K562 (cell line): ENCODE results near the gene APOBEC3G.
"Not testable (repeated sequence)": the region's sequence is repeated elsewhere in the genome, so short reads cannot be mapped to it uniquely, and the experiment has no call there.

Experiments used
- CREM ChIP-seq: IDR thresholded peaks from 2 replicates; pipeline ENCODE4 v1.6.1; 2014; ENCODE audit warnings: antibody characterized with exemption, low read depth
- EZH2 ChIP-seq: IDR thresholded peaks from 2 replicates; pipeline ENCODE4 v1.6.1; 2012; ENCODE audit warnings: low read depth, mild to moderate bottlenecking, inconsistent platforms, low read length, borderline replicate concordance
- POLR2AphosphoS5 ChIP-seq: IDR thresholded peaks from 2 replicates; pipeline ENCODE4 v1.6.1; 2011; ENCODE audit warnings: mild to moderate bottlenecking, low read depth, low read length, moderate library complexity; ENCODE audit not compliant: control insufficient read depth, insufficient read depth
- STAT5A ChIP-seq: IDR thresholded peaks from 2 replicates; pipeline ENCODE4 v1.6.1; 2012; ENCODE audit warnings: low read length, inconsistent platforms, borderline replicate concordance
- TBP ChIP-seq: optimal IDR thresholded peaks from 2 replicates; pipeline ENCODE3; 2011; ENCODE audit warnings: low read depth, low read length, improper control_type of control experiment
- ZNF175 ChIP-seq: fragments of 200-800 bp; sonication (Bioruptor generic); IDR thresholded peaks from 2 replicates; pipeline ENCODE4 v1.6.1; 2016; ENCODE audit warnings: low read depth, mild to moderate bottlenecking, missing genetic modification characterization, missing compliant biosample characterization
- ZNF274 ChIP-seq: IDR thresholded peaks from 2 replicates; pipeline ENCODE4 v1.6.1; 2011; ENCODE audit warnings: low read depth, mild to moderate bottlenecking, low read length, moderate library complexity, borderline replicate concordance
- ZNF583 ChIP-seq: fragments of 250-450 bp; sonication (Bioruptor Pico); IDR thresholded peaks from 2 replicates; pipeline ENCODE4 v1.4.0; 2020
- TF ChIP-seq, protein P1 (sequence below), 3 experiments: IDR thresholded peaks in 2 of 3; conservative IDR thresholded peaks in 1 of 3; 2 replicates each; pipeline ENCODE4 v1.5.1; 2011 to 2012; ENCODE audit warnings: low read length in 3 of 3, mild to moderate bottlenecking in 3 of 3, control low read depth in 2 of 3, improper control_type of control experiment in 1 of 3, inconsistent platforms in 1 of 3, low read depth in 1 of 3, mixed read lengths in 1 of 3, moderate library complexity in 1 of 3; ENCODE audit not compliant: insufficient read depth in 2 of 3
- TF ChIP-seq, protein P2 (sequence below): fragments of 250-450 bp; sonication (Bioruptor Pico); IDR thresholded peaks from 2 replicates; pipeline ENCODE4 v1.5.0; 2021; ENCODE audit warnings: mild to moderate bottlenecking, borderline replicate concordance

DNA sequence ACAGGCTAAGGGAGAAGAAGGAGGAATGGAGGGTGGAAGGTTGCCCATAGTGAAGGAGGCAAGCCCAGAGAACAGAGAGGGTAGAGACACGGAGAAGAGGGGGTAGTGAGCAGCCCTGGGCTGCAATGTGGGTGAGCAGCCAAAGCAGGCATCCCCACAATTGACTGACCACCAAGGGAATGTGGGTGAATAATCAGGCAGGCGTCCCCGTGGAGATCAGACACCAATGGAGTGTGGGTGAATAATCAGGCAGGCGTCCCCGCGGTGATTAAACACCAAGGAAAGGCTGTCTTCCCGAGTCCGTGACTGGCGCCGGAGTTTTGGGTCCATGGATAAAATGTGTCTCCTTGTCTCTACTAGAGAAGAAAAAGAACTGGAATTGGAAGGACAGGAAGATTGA is 15.1 kb upstream of the APOBEC3G start:
- TF ChIP-seq STAT5A; ZNF175 (CRISPR knock-in tag); TBP; ZNF274; POLR2AphosphoS5; CREM; EZH2; ZNF583 (CRISPR knock-in tag): not testable (repeated sequence)
- TF ChIP-seq, protein P1, sequence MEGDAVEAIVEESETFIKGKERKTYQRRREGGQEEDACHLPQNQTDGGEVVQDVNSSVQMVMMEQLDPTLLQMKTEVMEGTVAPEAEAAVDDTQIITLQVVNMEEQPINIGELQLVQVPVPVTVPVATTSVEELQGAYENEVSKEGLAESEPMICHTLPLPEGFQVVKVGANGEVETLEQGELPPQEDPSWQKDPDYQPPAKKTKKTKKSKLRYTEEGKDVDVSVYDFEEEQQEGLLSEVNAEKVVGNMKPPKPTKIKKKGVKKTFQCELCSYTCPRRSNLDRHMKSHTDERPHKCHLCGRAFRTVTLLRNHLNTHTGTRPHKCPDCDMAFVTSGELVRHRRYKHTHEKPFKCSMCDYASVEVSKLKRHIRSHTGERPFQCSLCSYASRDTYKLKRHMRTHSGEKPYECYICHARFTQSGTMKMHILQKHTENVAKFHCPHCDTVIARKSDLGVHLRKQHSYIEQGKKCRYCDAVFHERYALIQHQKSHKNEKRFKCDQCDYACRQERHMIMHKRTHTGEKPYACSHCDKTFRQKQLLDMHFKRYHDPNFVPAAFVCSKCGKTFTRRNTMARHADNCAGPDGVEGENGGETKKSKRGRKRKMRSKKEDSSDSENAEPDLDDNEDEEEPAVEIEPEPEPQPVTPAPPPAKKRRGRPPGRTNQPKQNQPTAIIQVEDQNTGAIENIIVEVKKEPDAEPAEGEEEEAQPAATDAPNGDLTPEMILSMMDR (IDR thresholded peaks at IDR 0.05 in 2 of 3, conservative IDR thresholded peaks at IDR 0.05 in 1 of 3; ENCODE audit: insufficient read depth in 2 of 3, low read depth in 1 of 3, low read length in 3 of 3), result not testable (repeated sequence)
- TF ChIP-seq, protein P2, sequence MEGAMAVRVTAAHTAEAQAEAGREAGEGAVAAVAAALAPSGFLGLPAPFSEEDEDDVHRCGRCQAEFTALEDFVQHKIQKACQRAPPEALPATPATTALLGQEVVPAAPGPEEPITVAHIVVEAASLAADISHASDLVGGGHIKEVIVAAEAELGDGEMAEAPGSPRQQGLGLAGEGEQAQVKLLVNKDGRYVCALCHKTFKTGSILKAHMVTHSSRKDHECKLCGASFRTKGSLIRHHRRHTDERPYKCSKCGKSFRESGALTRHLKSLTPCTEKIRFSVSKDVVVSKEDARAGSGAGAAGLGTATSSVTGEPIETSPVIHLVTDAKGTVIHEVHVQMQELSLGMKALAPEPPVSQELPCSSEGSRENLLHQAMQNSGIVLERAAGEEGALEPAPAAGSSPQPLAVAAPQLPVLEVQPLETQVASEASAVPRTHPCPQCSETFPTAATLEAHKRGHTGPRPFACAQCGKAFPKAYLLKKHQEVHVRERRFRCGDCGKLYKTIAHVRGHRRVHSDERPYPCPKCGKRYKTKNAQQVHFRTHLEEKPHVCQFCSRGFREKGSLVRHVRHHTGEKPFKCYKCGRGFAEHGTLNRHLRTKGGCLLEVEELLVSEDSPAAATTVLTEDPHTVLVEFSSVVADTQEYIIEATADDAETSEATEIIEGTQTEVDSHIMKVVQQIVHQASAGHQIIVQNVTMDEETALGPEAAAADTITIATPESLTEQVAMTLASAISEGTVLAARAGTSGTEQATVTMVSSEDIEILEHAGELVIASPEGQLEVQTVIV (CRISPR knock-in tag), result not testable (repeated sequence)
